GM18909 (cell line): Measurements from ENCODE around the gene HDAC3.

ENCODE experiments used
- ATAC-seq: cut with Tn5 transposase; IDR thresholded peaks from one replicate; pipeline ENCODE4 v1.9.1; 2021; ENCODE audit warnings: mild to moderate bottlenecking; ENCODE audit not compliant: unreplicated experiment, poor library complexity

HDAC3 gene

GRCh38 chr5:141636413-141637122 lies at the start of gene HDAC3, which contains the start of gene RELL2:
TSS of gene HDAC3 (minus strand) at chr5:141636849. CDS start at chr5:141636790, 59 bp downstream.
TSS of gene RELL2 (plus strand) at chr5:141636997. CDS start at chr5:141638226, 1,229 bp downstream.
- peak; percentile 72 for ATAC-seq

DNA sequence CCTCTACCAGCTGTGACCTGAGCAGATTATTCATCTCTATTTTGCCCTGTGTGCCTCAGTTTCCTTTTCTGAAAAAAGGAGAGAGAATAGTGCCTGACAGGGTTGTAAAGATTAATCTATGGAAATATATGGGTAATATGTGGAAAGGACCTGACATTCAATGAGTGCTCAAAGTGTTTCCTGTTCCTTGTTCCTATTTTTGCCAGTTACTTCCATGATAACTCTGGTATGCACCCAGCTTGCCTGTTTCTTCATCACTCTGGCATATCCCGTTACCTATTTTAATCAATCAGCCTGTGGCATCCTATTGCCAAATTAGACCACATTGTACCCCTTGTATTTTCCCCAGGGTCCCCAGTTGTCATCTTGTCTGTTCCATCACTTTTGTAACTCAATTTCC lies 48.9 kb upstream of the HDAC3 start:
- ATAC-seq: no peak

- no peak for ATAC-seq
Measured at GRCh38 chr5:141683596-141684141, 47.0 kb upstream of the HDAC3 start.

DNA sequence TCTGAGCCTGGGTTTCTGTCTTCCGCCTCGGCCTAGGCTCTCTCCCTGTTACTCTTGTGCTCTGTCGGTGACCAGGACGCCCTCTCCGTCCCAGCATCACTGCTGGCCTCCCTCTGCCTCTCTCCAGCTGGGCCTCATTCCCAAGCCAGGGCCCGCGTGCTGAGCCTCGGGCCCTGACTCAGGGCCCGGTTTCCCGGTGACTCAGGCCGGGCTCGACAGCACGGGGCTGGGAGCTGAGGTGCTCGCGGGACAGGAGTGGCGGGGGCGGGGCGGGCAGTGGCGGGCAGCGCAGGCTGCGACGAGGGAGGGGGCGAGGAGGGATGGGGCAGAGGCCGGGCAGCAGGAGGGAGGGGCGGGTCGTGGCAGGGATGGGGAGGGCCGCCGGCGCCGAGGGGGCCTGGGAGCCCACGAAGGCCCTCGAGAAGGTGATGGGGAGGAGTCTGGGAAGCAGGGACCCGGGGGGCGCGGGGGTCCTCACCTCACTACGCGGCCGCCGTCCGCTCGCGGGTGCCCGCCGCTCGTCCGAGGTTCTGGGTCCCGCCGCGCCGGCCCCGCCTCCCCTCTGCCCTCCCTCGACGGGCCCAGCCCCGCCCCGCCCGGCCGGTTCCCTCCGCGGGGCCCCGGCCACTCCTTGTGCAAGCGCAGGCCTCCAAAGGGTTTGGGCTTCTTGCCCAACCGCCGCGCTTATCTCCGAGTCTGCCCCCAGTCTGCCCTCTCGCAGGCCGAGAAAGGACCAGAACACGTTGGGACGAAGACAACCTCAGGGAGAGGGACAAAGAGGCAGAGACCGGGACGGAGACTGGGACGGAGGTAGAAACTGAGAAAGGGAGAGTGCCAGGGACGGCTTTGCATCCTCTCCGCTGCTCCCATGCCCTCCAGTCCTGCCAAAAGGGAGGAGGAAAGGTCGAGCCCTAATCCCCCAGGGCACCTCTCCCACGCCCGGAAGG lies 45.3 kb upstream of the HDAC3 start, which contains the start of gene ARAP3:
Gene ARAP3, minus strand, starts transcription at position 536 of the 947 bp plus-strand sequence. CDS start 1,744 bp downstream, outside the sequence.
- ATAC-seq: peak; percentile 45

DNA sequence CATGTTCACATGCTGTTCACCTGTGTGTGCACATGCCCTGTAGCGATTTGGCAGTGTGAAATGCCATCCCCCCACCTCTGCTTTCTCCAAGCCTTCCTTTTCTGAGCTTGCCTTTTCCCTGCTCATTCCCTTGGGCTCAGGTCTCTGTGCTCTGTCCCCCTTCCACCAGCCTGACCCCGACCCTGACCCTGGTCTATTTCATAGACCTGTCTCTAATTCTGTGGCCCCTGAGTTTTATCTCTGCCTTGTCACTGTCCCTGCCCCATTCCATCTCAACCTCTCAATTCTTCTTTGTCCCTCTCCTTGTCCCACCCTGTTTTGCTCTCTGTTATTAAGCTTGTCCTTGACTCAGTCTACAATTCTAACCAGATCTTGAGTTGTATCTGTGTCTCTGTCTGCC lies 44.6 kb upstream of the HDAC3 start:
- no peak for ATAC-seq

DNA sequence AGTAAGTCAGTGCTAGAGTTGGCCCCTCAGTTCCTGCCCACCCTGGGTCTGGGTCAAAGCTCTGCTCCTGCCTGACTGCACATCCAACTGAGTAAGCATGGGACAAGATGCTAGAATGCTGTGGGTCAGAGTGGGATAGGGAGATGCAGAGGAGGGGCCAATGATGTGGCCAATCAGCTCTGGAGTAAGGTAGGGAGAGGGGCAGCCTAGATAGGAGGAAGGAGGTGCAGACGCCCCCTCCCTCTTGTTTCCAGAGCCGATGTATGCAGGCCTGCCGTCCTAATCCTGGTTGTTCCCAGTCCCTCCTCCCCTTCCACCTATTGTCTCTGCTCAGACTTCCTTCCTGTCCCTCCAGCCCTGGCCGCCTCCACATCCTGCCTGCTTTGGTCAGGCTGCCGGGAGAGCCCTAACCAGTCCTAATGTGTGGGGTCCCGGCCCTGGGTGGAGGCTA lies 44.1 kb upstream of the HDAC3 start:
- ATAC-seq: no peak

- no peak for ATAC-seq
Measured at GRCh38 chr5:141680178-141680577, 43.5 kb upstream of the HDAC3 start.

DNA sequence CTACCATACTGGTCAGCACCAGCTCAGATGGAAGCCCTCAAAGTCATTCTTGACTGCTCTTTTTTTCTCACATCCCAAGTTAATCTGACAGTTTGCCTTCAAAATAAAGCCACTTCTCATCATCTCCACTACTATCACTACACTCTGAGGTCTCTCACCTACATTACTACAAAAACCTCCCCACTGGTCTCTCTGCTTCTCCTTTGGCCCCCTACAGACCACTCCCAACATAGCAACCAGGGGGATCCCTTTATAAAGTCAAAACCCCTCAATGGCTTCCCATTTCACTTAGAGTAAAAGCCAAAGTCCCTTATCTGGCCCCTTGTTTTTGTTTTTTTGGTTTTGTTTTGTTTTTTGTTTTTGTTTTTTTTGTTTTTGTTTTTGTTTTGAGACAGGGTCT lies 40.8 kb upstream of the HDAC3 start:
- no peak for ATAC-seq

- ATAC-seq: no peak
Measured at GRCh38 chr5:141675672-141676071, 39.0 kb upstream of the HDAC3 start.

GRCh38 chr5:141674747-141675146 lies 38.1 kb upstream of the HDAC3 start:
- no peak for ATAC-seq

DNA sequence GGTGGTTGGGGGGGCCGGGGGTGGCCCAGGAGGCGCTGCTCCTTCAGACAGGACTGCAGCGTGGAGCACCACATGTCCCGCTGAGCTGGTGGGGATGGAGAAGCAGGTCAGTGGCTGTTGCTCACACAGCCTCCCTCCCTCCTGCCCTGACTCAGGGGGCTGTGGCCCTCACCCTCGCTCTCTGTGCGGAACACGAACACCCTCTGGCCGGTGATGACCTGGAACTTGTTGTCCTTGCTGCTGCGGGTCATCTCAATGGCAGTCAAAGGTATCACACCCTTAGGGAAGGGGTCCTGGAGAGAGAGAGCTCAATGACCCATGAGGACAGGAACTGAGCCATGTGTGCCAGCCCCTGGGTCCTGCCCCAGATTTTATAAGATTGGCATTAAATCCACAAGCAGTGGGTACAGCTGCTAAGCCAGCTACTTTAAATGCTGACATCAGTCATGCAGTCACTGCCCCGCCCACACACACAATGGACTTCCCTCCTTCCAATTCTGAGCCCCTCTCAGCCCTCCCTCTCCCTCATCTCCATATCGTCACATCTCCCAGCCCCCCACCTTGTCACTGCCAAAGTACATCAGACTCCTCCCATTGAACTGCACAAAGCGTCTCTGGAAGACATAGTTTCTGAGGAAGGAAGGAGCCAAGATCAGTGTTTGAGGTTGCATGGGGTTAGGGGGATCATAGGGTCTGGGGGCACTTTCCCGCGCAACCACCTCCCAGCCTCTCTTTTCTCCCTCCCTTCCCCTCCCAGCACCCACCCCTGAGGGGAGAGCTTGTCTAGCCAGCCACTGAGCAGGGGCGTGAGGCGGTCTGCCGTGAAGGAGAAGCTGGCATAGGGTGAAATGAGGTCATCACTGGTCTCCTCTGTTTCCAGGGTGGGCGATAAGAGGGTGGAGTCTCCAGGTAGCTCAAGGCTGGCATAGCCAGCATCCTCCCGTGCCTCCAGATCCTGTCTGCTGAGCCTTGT lies 36.5 kb upstream of the HDAC3 start:
- no peak for ATAC-seq

- ATAC-seq: no peak
Measured at GRCh38 chr5:141672071-141672840, 35.6 kb upstream of the HDAC3 start.

GRCh38 chr5:141669520-141669919 lies 32.9 kb upstream of the HDAC3 start:
- ATAC-seq: no peak

DNA sequence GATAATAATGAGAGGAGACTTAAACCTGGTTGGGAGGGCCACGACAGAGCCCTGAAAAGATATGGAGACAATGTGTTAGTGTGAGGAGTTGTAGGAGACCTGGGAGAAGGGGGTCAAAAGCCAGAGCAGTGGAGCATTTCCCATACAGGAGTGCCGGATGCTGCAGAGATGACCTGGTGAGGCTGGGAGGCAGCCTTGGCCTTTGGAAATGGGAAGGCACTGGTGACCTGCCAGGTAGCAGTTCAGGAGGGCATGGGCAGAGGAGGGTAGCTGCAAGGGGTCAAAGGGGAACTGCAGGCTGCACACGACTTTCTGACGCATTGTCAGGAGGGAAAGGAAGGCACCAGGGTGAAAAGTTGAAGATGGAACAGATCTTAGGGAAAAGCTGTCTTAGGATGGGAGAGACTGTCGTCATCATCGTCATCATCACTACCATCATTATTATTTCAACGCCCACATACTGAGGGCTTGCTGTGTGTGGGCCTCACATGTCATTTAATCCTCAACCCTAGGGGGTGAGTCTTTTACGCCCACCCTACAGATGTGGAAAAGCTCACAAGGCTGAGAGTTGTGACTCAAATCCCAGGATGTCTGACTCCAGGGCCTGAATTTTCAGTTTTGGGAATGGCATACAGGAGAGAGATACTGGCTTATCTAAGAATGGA lies 32.1 kb upstream of the HDAC3 start:
- ATAC-seq: no peak

DNA sequence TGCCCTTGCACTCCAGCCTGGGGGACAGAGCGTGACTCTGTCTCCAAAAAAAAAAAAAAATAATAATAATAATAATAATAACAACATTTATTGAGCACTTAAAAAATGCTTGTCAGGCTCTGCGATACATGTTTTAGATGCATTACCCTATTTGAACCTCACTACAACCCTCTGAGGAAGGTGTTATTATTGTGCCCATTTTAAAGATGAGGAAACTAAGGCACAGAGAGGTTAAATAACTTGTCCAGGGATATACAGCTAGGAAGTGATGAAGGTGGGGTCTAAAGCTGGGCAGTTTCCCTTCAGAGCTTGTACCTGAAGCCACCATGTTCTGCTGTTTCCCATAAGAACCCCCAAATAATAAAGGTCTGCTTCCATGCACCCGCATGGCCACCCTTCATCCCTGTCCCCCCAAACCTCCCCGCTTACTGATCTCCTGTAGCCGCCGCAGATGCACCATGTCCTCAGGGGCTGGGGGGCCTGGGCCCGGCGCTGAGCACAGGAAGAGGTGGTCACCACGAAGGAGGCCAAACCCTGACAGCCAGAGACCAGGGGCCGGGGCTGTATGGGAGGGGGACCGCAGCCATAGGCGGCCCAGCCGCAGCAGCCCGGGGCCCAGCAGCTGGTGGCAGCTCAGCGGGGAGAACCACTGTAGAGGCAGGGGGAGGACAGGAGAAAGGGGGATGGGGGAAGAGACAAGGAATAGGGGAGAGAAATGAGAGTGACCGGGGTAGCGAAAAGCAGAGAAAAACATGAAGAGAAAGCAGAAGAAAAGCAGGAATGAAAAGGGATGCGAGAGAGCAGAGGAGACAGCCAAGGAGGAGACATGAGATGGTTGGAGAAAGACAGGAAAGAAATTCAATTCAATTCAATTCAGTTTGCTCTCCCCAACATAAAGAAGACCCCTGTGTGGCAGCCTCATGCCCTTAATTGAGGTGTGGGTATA lies 29.6 kb upstream of the HDAC3 start:
- no peak for ATAC-seq

GRCh38 chr5:141664733-141665461 lies 28.2 kb upstream of the HDAC3 start:
- ATAC-seq: peak; percentile 89

DNA sequence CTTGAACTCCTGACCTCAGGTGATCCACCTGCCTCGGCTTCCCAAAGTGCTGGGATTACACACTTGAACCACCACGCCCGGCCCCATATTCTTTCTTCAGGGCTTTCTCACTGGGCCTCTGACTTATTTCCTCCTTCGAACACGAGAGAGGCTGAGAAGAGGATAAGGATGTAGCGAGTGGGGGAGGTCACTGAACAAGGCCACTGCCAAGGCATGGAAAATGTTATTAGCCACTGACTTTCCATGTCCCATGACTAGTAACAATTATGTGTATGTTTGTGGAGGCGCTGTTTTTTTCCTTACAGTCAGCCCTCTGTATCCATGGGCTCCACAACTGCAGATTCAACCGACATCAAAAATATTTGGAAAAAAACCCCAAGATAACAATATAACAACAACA lies 26.9 kb upstream of the HDAC3 start:
- ATAC-seq: no peak
